ENCODE measurements around the gene MAPKAPK5. TPM values are rescaled to one million over a fixed set of nuclear protein-coding genes. Genes with fewer than 3 reads are reported as not detected.

Gene MAPKAPK5
- total and polyA plus RNA-seq, 2 experiments from 2014 or later = 41.5 to 77.0 TPM

DNA sequence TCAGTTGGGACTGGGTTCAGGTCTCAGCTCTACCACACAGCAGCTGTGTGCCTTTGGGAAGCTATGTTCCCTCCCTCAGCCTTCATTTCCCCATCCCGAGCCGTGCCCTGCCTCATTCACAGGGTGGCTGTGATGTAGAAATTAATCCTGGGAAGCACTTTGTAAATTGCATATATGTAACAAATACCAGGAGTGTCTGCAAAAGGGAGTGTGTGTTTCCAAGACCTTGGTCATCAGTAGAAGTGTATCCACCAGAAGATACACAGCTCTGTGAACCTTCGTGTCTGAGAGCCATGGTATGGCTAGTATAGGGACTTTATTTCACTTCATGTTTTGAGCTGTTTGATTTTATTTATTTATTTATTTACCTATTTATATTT is 49.2 kb upstream of the MAPKAPK5 start (continued):
- TF ChIP-seq ZNF462 (CRISPR knock-in tag; IDR thresholded peaks at IDR 0.05) = no peak

DNA sequence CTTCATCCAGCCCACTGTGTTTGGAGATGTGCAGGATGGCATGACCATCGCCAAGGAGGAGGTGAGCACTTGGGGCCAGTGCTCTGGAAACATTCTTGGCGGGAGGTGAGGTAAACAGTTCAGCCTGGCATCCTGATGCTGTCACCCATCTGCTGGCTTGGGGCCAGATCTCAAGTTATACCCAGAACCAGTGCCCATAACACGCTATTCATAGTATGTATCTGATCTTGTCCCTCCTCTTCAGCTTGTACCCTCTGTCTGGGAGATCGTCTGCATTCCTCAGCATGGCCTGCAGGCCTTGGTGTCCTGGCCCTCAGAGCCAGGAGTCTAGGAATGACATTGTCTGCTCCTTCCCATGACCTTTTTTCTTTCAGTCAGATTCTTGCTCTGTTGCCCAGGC is 43.8 kb upstream of the MAPKAPK5 start:
- Mint-ChIP-seq H3K9me3 (no peaks in the 10 kb centered on the region), H3K4me3 (no peak overlapping the region), H3K27me3 (ENCODE audit: insufficient read depth, low read depth, poor library complexity) (peaks cover 7% of the 10 kb centered on the region), H3K36me3 (ENCODE audit: low read depth) (peaks cover 55% of the 10 kb centered on the region), H3K27ac (0 out of 2 replicates have a peak overlapping the region, but pooled peaks have one; percentile 39), H3K4me1 (no peaks in the 10 kb centered on the region)
- H2AFZ ChIP-seq = no peak overlapping the region
- no peak overlapping the region for H3K27ac ChIP-seq (ENCODE audit: low read depth)
- no peaks in the 10 kb centered on the region; the same call in 1 of the 2 replicates for H4K20me1 ChIP-seq (replicated peaks; ENCODE audit: insufficient read depth)
- ATAC-seq (no peak), DNase-seq (ENCODE audit: low spot score) (no peak)
- no peak overlapping the region for H3K4me2 ChIP-seq
- no peaks in the 10 kb centered on the region; the same call in 1 of the 2 replicates for H3F3A ChIP-seq (replicated peaks; ENCODE audit: low read depth)
- no peaks in the 10 kb centered on the region for H3K4me1 ChIP-seq (ENCODE audit: insufficient read depth)
- H3K27me3 ChIP-seq (ENCODE audit: insufficient read depth) = no peaks in the 10 kb centered on the region
- H3K4me3 ChIP-seq = no peak overlapping the region
- TF ChIP-seq JUNB (IDR thresholded peaks at IDR 0.05; ENCODE audit: unreplicated experiment) (no peak), POLR2AphosphoS5 (IDR thresholded peaks at IDR 0.05; ENCODE audit: low read depth) (no peak), EZH2 (IDR thresholded peaks at IDR 0.05; ENCODE audit: low read depth, unreplicated experiment) (no peak), CREB1 (CRISPR knock-in tag; IDR thresholded peaks at IDR 0.05; ENCODE audit: low read depth) (no peak), STAT1 (IDR thresholded peaks at IDR 0.05; ENCODE audit: unreplicated experiment) (no peak), REST (IDR thresholded peaks at IDR 0.05; ENCODE audit: unreplicated experiment) (no peak)
- TF ChIP-seq, protein P1, sequence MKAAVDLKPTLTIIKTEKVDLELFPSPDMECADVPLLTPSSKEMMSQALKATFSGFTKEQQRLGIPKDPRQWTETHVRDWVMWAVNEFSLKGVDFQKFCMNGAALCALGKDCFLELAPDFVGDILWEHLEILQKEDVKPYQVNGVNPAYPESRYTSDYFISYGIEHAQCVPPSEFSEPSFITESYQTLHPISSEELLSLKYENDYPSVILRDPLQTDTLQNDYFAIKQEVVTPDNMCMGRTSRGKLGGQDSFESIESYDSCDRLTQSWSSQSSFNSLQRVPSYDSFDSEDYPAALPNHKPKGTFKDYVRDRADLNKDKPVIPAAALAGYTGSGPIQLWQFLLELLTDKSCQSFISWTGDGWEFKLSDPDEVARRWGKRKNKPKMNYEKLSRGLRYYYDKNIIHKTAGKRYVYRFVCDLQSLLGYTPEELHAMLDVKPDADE (IDR thresholded peaks at IDR 0.05) = no peak
- TF ChIP-seq, protein P2, sequence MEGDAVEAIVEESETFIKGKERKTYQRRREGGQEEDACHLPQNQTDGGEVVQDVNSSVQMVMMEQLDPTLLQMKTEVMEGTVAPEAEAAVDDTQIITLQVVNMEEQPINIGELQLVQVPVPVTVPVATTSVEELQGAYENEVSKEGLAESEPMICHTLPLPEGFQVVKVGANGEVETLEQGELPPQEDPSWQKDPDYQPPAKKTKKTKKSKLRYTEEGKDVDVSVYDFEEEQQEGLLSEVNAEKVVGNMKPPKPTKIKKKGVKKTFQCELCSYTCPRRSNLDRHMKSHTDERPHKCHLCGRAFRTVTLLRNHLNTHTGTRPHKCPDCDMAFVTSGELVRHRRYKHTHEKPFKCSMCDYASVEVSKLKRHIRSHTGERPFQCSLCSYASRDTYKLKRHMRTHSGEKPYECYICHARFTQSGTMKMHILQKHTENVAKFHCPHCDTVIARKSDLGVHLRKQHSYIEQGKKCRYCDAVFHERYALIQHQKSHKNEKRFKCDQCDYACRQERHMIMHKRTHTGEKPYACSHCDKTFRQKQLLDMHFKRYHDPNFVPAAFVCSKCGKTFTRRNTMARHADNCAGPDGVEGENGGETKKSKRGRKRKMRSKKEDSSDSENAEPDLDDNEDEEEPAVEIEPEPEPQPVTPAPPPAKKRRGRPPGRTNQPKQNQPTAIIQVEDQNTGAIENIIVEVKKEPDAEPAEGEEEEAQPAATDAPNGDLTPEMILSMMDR (conservative IDR thresholded peaks at IDR 0.05; ENCODE audit: low read depth in 2 of 2) = no peak
- peaks cover 11% of the 10 kb centered on the region for H3K36me3 ChIP-seq (ENCODE audit: insufficient read depth)
- no peaks in the 10 kb centered on the region for H3K9me2 ChIP-seq (ENCODE audit: insufficient read depth)
- H3K79me2 ChIP-seq (replicated peaks; ENCODE audit: insufficient read depth) = no peaks in the 10 kb centered on the region
